WTC11 (cell line): ENCODE data around the gene FSTL3.

Source experiments
- ATF3 ChIP-seq: sonication (generic); formaldehyde crosslinking; conservative IDR thresholded peaks from 2 replicates; pipeline ENCODE4 v1.8.1; 2022; ENCODE audit warnings: mild to moderate bottlenecking, missing genetic modification reagents
- CREM ChIP-seq: sonication (generic); formaldehyde crosslinking; IDR thresholded peaks from 2 replicates; pipeline ENCODE4 v1.8.1; 2022; ENCODE audit warnings: mild to moderate bottlenecking, missing genetic modification reagents, moderate library complexity
- CTCF ChIP-seq: fragments of 200-600 bp; IDR thresholded peaks from 2 replicates; pipeline ENCODE4 v1.8.0; 2022; ENCODE audit warnings: antibody characterized with exemption
- ETV6 ChIP-seq: sonication (generic); formaldehyde crosslinking; IDR thresholded peaks from 2 replicates; pipeline ENCODE4 v1.8.1; 2022; ENCODE audit warnings: mild to moderate bottlenecking, missing genetic modification reagents
- HMGA2 ChIP-seq: fragments of 250-450 bp; sonication (Bioruptor Pico); IDR thresholded peaks from 2 replicates; pipeline ENCODE4 v1.4.0; 2021; ENCODE audit warnings: mild to moderate bottlenecking, moderate library complexity
- MAX ChIP-seq: sonication (generic); formaldehyde crosslinking; IDR thresholded peaks from 2 replicates; pipeline ENCODE4 v1.8.0; 2022; ENCODE audit warnings: mild to moderate bottlenecking, missing genetic modification reagents
- PRDM15 ChIP-seq: sonication (generic); formaldehyde crosslinking; IDR thresholded peaks from 2 replicates; pipeline ENCODE4 v1.8.0; 2022; ENCODE audit warnings: missing genetic modification reagents
- SMAD3 ChIP-seq: sonication (generic); formaldehyde crosslinking; IDR thresholded peaks from 2 replicates; pipeline ENCODE4 v1.8.0; 2022; ENCODE audit warnings: missing genetic modification reagents, mild to moderate bottlenecking, borderline replicate concordance
- TCF7 ChIP-seq: sonication (generic); formaldehyde crosslinking; IDR thresholded peaks from 2 replicates; pipeline ENCODE4 v1.8.0; 2022; ENCODE audit warnings: mild to moderate bottlenecking, low read depth, missing genetic modification reagents, moderate library complexity
- TEAD4 ChIP-seq: sonication (generic); formaldehyde crosslinking; IDR thresholded peaks from 2 replicates; pipeline ENCODE4 v1.8.0; 2022; ENCODE audit warnings: mild to moderate bottlenecking, missing genetic modification reagents
- ZNF121 ChIP-seq: sonication (generic); formaldehyde crosslinking; IDR thresholded peaks from 2 replicates; pipeline ENCODE4 v1.8.0; 2023; ENCODE audit warnings: missing genetic modification reagents
- ZNF138 ChIP-seq: sonication (generic); formaldehyde crosslinking; conservative IDR thresholded peaks from 2 replicates; pipeline ENCODE4 v1.8.1; 2022; ENCODE audit warnings: mild to moderate bottlenecking, moderate library complexity, missing genetic modification reagents

GRCh38 chr19:687569-688166 is 11.5 kb downstream of the FSTL3 start:
- TF ChIP-seq CREM (CRISPR knock-in tag), result no peak
- TF ChIP-seq TEAD4 (CRISPR knock-in tag), result no peak
- TF ChIP-seq MAX, result no peak
- TF ChIP-seq SMAD3 (CRISPR knock-in tag), result no peak
- no peak for TF ChIP-seq TCF7 (CRISPR knock-in tag)
- no peak for TF ChIP-seq CTCF
- no peak for TF ChIP-seq HMGA2 (CRISPR knock-in tag)
- TF ChIP-seq ETV6 (CRISPR knock-in tag), result no peak
- no peak for TF ChIP-seq ZNF138 (CRISPR knock-in tag)
- TF ChIP-seq ZNF121 (CRISPR knock-in tag), result no peak
- TF ChIP-seq ATF3, result no peak
- TF ChIP-seq PRDM15 (CRISPR knock-in tag), result no peak
